HK-2 (cell line): Measurements from ENCODE around the gene SYPL1.

Experiments
- DNase-seq: peaks from one replicate; pipeline ENCODE4 v3.0.0-alpha.2; 2018; ENCODE audit not compliant: unreplicated experiment

SYPL1 gene

GRCh38 chr7:106092204-106092603 lies 19.9 kb downstream of the SYPL1 start:
- no peak for DNase-seq

- DNase-seq: no peak
Observed at GRCh38 chr7:106089647-106090046, 22.5 kb downstream of the SYPL1 start.

- DNase-seq: no peak
Observed at GRCh38 chr7:106088014-106088413, 24.1 kb downstream of the SYPL1 start.

GRCh38 chr7:106086062-106086461 lies 26.1 kb downstream of the SYPL1 start:
- DNase-seq: no peak

GRCh38 chr7:106085015-106085414 lies 27.1 kb downstream of the SYPL1 start:
- no peak for DNase-seq

GRCh38 chr7:106083717-106084116 lies 28.4 kb downstream of the SYPL1 start:
- DNase-seq: no peak

- no peak for DNase-seq
Observed at GRCh38 chr7:106082087-106082854, 29.8 kb downstream of the SYPL1 start.

GRCh38 chr7:106080300-106080987 lies 31.7 kb downstream of the SYPL1 start:
- no peak for DNase-seq

GRCh38 chr7:106076537-106076936 lies 35.6 kb downstream of the SYPL1 start:
- no peak for DNase-seq

GRCh38 chr7:106075937-106076336 lies 36.2 kb downstream of the SYPL1 start:
- DNase-seq: no peak

- no peak for DNase-seq
Observed at GRCh38 chr7:106074257-106074656, 37.9 kb downstream of the SYPL1 start.

GRCh38 chr7:106073701-106074100 lies 38.4 kb downstream of the SYPL1 start:
- no peak for DNase-seq

- no peak for DNase-seq
Observed at GRCh38 chr7:106072715-106073091, 39.4 kb downstream of the SYPL1 start.

GRCh38 chr7:106071999-106072714 lies 40.0 kb downstream of the SYPL1 start:
- DNase-seq: no peak

GRCh38 chr7:106071356-106071998 lies 40.6 kb downstream of the SYPL1 start:
- DNase-seq: no peak

- DNase-seq: no peak
Observed at GRCh38 chr7:106070567-106071254, 41.4 kb downstream of the SYPL1 start.

- no peak for DNase-seq
Observed at GRCh38 chr7:106070201-106070551, 41.9 kb downstream of the SYPL1 start.

GRCh38 chr7:106069471-106070200 lies 42.5 kb downstream of the SYPL1 start:
- DNase-seq: no peak

- DNase-seq: no peak
Observed at GRCh38 chr7:106068986-106069385, 43.1 kb downstream of the SYPL1 start.

- no peak for DNase-seq
Observed at GRCh38 chr7:106068538-106068961, 43.6 kb downstream of the SYPL1 start.

- no peak for DNase-seq
Observed at GRCh38 chr7:106067678-106068077, 44.4 kb downstream of the SYPL1 start.
